Colon (tissue), 2 donors: Measurements from ENCODE around the gene SLC1A2.

Experiments used
- FAIRE-seq: peaks from 2 replicates; lab custom pipeline; 2012; peaks lifted over from hg19 to GRCh38; lab: Jason Lieb, UNC
- donor health status: control.
- donor health status: control.

Gene SLC1A2

GRCh38 chr11:35218956-35219355, 200.4 kb downstream of the SLC1A2 start:
- no peak for FAIRE-seq

GRCh38 chr11:35216962-35217678, 202.2 kb downstream of the SLC1A2 start:
- no peak for FAIRE-seq

DNA sequence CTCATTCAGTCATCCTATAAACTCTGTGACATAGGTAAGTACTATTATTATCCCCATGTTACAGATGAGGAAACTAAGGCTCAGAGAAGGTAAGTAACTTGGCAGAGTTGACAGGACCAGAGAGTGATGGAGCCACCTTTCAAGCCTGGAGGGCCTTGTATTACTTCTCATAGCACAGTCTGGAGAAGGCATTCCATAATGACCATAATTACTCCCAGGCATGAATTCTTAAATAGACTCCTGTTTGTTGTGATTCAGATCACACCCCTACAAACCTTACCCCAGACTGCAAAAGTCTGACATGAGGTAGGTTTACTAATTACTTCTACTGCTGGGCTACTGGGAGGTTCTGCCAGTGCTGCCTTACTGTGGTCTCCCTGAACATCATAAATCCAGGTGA, 203.4 kb downstream of the SLC1A2 start:
- FAIRE-seq, result no peak

DNA sequence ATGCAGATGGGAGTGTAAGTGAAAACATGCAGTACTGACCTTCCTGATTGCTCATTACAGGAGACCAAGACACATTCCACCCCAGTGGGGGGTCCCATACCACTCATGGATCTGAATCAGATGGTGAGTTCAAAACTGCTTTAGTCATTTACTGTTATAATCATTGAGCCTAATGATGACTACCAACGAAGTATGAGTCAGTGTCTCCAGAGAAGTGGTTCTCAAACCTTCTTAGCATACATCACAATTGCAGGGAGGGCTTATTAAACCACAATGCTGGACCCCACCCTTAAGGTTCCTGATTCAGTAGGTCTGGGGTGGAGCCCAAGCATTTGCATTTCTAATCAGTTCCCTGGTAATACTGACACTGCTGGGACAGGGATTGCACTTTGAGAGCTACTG, 204.6 kb downstream of the SLC1A2 start:
- FAIRE-seq, result no peak

GRCh38 chr11:35214226-35214770, 205.1 kb downstream of the SLC1A2 start:
- FAIRE-seq, result no peak

DNA sequence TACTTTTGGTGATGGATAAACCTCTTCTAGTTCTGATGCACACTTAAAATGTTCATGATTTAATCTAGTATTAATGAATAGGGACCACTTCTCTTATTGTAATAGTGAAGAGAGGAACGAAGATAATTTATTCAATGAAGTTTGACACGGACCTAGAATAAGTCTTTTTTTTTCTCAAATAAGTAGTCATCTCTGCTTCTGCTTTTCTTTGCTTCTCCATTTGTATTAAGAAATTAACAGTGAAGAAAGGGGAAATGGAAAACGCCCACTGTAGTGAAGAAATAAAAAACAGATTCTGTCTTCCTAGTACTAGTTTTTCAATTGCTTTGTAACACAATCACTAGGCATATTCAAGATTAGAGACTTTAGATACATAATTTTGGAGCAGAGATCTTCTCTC, 207.4 kb downstream of the SLC1A2 start:
- no peak for FAIRE-seq

GRCh38 chr11:35210876-35211546, 208.3 kb downstream of the SLC1A2 start:
- FAIRE-seq, result no peak

- FAIRE-seq, result no peak
Observed at GRCh38 chr11:35208795-35209194, 210.6 kb downstream of the SLC1A2 start.

DNA sequence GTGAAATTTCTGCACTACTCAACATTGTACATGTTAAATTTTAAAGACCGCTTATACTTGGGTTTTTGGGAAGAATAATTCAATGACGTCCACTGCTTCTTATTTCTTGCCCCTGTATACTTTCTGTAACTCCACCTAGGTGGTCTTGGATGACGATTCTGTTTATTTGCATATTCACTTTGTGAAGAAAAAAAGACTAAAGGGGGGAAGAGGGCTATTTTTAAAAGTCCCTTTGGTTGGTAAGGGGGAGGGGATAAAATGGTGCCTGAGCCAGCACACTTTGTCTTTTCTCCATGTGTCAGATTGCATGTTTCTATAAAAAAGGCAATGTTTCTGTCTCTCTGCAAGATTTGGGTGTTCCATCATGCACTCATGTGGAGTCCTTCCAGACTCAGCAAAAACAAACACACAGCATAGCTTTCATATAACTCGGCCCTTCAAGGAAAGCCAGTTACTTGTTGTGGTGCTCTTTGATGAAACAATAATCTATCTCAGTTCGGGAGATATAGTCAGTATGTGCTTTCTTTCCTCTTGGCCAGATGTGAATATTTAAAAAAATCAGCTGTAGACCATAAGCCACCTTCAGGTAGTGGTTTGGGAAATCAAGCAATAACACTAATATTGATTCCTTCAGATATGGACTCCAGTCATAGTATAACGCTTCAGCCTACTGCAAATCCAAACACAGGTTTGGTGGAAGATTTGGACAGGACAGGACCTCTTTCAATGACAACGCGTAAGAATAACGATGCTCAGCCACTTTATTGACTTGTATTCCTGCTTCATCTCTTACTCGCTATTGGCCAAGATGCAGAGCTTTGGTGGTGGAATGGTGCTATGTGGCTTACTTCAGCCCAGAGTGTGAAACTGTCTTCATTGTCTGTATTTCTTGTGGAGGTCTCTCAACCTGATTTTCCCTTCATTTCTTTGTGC, 211.6 kb downstream of the SLC1A2 start:
- no peak for FAIRE-seq

- no peak for FAIRE-seq
Observed at GRCh38 chr11:35206616-35207015, 212.7 kb downstream of the SLC1A2 start.

DNA sequence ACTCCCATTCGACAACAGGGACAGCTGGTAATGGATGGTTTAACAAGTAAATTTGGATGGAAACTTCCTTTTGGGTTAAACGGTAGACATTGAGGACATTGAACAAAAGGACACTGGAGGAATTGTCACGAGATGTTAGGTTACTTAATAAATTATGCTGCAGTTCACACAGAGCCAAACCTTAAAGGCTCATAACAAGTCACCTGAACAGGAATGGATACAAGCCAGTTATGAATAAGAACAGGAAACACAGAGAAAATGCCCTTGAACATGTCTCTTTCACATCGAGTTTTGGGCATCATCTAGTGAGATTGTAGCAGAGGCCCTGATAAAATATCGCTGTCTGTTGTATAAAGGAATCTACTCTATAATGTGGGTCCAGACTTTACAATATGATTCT, 214.7 kb downstream of the SLC1A2 start:
- no peak for FAIRE-seq
